Measurements from ENCODE around the gene TNFAIP1. TPM values are rescaled to one million over a fixed set of nuclear protein-coding genes. Genes with fewer than 3 reads are reported as not detected.

TNFAIP1 gene
- total RNA-seq, 1 donor from 2014 or later = 39.9 TPM

- Mint-ChIP-seq H3K36me3 (ENCODE audit: low read depth) (peaks cover 34% of the 10 kb centered on the region), H3K9me3 (no peaks in the 10 kb centered on the region), H3K4me1 (ENCODE audit: low read depth) (peaks cover 5% of the 10 kb centered on the region), H3K4me3 (no peak overlapping the region), H3K27me3 (ENCODE audit: insufficient read depth) (no peaks in the 10 kb centered on the region), H3K27ac (no peak overlapping the region)
- intact Hi-C loops (cut with micrococcal nuclease) = no loop called here
- no peak for DNase-seq (ENCODE audit: low spot score)
These were observed 55.0 kb downstream of the TNFAIP1 start for GRCh38 chr17:28390563-28390962.

- no peaks in the 10 kb centered on the region for H3K27me3 Mint-ChIP-seq (ENCODE audit: insufficient read depth)
- no peak for DNase-seq (ENCODE audit: low spot score)
- H3K4me1 Mint-ChIP-seq (ENCODE audit: low read depth) = peaks cover under 1% of the 10 kb centered on the region
- no peaks in the 10 kb centered on the region for H3K9me3 Mint-ChIP-seq
- H3K27ac Mint-ChIP-seq = no peak overlapping the region
- peaks cover 35% of the 10 kb centered on the region for H3K36me3 Mint-ChIP-seq (ENCODE audit: low read depth)
- intact Hi-C loops (cut with micrococcal nuclease) = no loop called here
- H3K4me3 Mint-ChIP-seq = no peak overlapping the region
These were observed 55.4 kb downstream of the TNFAIP1 start for GRCh38 chr17:28390984-28391383.

DNA sequence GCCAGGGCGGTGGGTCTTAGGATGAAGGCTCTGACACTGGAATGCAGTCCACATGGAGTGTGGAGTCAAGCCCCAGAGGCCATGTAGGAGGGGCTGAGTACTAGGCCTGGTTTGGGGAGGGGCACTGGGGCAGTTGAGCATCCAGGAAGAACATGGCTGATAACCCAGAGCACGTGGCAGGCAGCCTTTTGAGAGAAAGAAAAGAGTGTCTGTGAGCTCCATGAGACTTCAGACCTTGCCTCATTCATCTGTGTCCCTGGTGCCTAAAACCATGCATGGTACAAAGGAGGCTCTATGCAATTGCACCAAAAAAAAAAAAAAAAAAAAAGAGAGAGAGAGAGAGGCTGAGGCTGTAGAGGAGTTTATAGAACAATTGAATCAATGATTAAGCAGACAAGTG is 55.8 kb downstream of the TNFAIP1 start:
- intact Hi-C loops (cut with micrococcal nuclease) = no loop called here
- Mint-ChIP-seq H3K27me3 (ENCODE audit: insufficient read depth) (no peaks in the 10 kb centered on the region), H3K4me3 (no peak overlapping the region), H3K36me3 (ENCODE audit: low read depth) (peaks cover 35% of the 10 kb centered on the region), H3K9me3 (no peaks in the 10 kb centered on the region), H3K27ac (no peak overlapping the region), H3K4me1 (ENCODE audit: low read depth) (no peaks in the 10 kb centered on the region)
- no peak for DNase-seq (ENCODE audit: low spot score)

DNA sequence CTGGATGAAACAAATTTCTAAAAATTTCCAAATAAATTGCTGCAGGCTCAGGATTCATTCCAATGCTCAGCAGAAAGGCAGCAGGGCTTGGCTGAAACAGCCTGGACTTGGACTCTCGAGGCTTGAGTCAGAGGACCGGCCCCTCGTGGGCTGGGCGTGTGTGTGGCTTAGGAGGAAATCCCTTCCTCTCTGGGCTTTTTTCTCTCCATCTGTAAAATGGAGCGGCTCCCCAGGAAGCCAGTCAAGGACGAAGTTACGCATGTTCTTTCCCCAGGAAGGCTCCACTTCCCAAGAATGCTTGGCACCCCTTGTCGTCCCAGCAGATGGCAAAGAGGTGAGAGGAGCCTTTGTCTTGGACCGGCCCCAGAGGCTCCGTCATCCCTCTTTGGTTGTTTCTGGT is 56.9 kb downstream of the TNFAIP1 start:
- intact Hi-C loops (cut with micrococcal nuclease) = no loop called here
- Mint-ChIP-seq H3K4me3 (no peak overlapping the region), H3K4me1 (ENCODE audit: low read depth) (no peaks in the 10 kb centered on the region), H3K9me3 (no peaks in the 10 kb centered on the region), H3K27ac (no peak overlapping the region), H3K36me3 (ENCODE audit: low read depth) (peaks cover 35% of the 10 kb centered on the region), H3K27me3 (ENCODE audit: insufficient read depth) (no peaks in the 10 kb centered on the region)
- no peak for DNase-seq (ENCODE audit: low spot score)

GRCh38 chr17:28394337-28395116 is 59.0 kb downstream of the TNFAIP1 start:
- Mint-ChIP-seq H3K27ac (no peak overlapping the region), H3K9me3 (no peaks in the 10 kb centered on the region), H3K4me1 (ENCODE audit: low read depth) (no peaks in the 10 kb centered on the region), H3K36me3 (ENCODE audit: low read depth) (peaks cover 34% of the 10 kb centered on the region), H3K27me3 (ENCODE audit: insufficient read depth) (no peaks in the 10 kb centered on the region), H3K4me3 (no peak overlapping the region)
- intact Hi-C loops (cut with micrococcal nuclease) = no loop called here
- DNase-seq (ENCODE audit: low spot score) = no peak

DNA sequence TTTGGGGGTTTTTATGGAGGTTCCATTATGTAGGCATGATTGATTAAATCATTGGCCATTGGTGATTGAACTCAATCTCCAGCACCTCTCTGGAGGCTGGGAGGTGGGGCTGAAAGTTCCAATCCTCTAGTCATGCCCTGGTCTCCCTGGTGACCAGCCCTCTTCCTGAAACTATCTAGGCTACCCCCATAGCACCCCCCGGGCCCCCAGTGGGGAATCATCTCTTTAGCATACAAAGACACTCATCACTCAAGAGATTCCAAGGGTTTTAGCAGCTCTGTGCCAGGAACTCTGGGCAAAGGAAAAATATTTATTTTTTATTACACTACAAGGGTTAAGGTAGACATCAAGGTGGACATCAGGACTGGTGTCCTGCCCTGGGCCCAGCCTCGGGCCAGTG is 59.9 kb downstream of the TNFAIP1 start:
- intact Hi-C loops (cut with micrococcal nuclease) = no loop called here
- no peak for DNase-seq (ENCODE audit: low spot score)
- Mint-ChIP-seq H3K4me1 (ENCODE audit: low read depth) (no peaks in the 10 kb centered on the region), H3K9me3 (no peaks in the 10 kb centered on the region), H3K27me3 (ENCODE audit: insufficient read depth) (no peaks in the 10 kb centered on the region), H3K27ac (no peak overlapping the region), H3K4me3 (no peak overlapping the region), H3K36me3 (ENCODE audit: low read depth) (peaks cover 26% of the 10 kb centered on the region)

DNA sequence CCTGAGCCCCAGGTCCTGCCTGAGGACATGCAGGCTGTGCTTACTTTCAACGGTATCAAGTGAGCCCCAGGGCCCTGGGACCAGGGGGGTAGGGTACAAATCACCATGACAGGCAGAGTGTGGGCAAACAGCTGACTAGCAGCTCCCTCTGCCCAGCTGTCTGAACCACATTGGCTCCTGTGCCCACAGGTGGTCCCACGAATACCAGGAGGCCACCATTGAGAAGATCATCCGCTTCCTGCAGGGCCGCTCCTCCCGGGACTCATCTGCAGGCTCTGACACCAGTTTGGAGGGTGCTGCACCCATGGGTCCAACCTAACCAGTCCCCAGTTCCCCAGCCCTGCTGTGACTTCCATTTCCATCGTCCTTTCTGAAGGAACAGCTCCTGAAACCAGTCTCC is 60.4 kb downstream of the TNFAIP1 start:
- H3K36me3 Mint-ChIP-seq (ENCODE audit: low read depth) = peaks cover 23% of the 10 kb centered on the region
- no peak overlapping the region for H3K4me3 Mint-ChIP-seq

More for the DNA sequence above, 60.4 kb downstream of the TNFAIP1 start:
- no peaks in the 10 kb centered on the region for H3K9me3 Mint-ChIP-seq
- no peaks in the 10 kb centered on the region for H3K4me1 Mint-ChIP-seq (ENCODE audit: low read depth)
- intact Hi-C loops (cut with micrococcal nuclease) = no loop called here
- H3K27me3 Mint-ChIP-seq (ENCODE audit: insufficient read depth) = no peaks in the 10 kb centered on the region
- H3K27ac Mint-ChIP-seq = no peak overlapping the region
- DNase-seq (ENCODE audit: low spot score) = no peak

Other genes with a start within 250 kb of the TNFAIP1 start
- gene TMEM97, start 16.6 kb upstream of the TNFAIP1 start, total RNA-seq = 60.9 and 64.5 TPM in 2 replicates
- 21.3 and 25.8 TPM in 2 replicates for gene IFT20, start 289 bp upstream of the TNFAIP1 start, total RNA-seq
- gene POLDIP2, start 21.8 kb downstream of the TNFAIP1 start, total RNA-seq = 110 and 114 TPM in 2 replicates
- not detected in 2 replicates for gene SEBOX, start 29.4 kb downstream of the TNFAIP1 start, total RNA-seq
- 0.31 and 0.34 TPM in 2 replicates for gene VTN, start 34.5 kb downstream of the TNFAIP1 start, total RNA-seq
- 40.7 and 45.6 TPM in 2 replicates for gene SARM1, start 35.9 kb downstream of the TNFAIP1 start, total RNA-seq
- 7.8 and 8.1 TPM in 2 replicates for gene SLC46A1, start 70.5 kb downstream of the TNFAIP1 start, total RNA-seq
- not detected in 2 replicates for gene SLC13A2, start 137.9 kb downstream of the TNFAIP1 start, total RNA-seq
- not detected in 2 replicates for gene FOXN1, start 170.6 kb downstream of the TNFAIP1 start, total RNA-seq
- 63.3 and 63.9 TPM in 2 replicates for gene UNC119, start 216.9 kb downstream of the TNFAIP1 start, total RNA-seq
- gene PIGS, start 235.8 kb downstream of the TNFAIP1 start, total RNA-seq = 57.8 and 61.2 TPM in 2 replicates
- 44.0 and 47.6 TPM in 2 replicates for gene ALDOC, start 241.1 kb downstream of the TNFAIP1 start, total RNA-seq

Data from activated T-helper 1 cell treated with anti-CD3 and anti-CD28 coated beads, Interleukin-12 subunit alpha, Interleukin-12 subunit beta, Interleukin-2, Interleukin-4 antibody, amounts not matched to agents 30 ng/mL and 10 ng/mL and 1 ng/mL, durations not matched to agents 14 hours and 24 hours and 36 hours (primary cell).